Tibial nerve (tissue), 4 donors: ENCODE measurements around the gene OBSCN. TPM values are rescaled to one million over a fixed set of nuclear protein-coding genes. Genes with fewer than 3 reads are reported as not detected.

Experiments used
- DNase-seq, 2 donors: peaks; one replicate each; pipeline ENCODE4 v3.0.0-alpha.2; 2019; ENCODE audit warnings: low spot score in 2 of 2
- H3K27ac ChIP-seq, 4 donors: fragments of 200-600 bp; sonication (generic) in 3 of 4; one replicate each; pipeline ENCODE4 v1.5.1; 2017 to 2019; ENCODE audit warnings: mild to moderate bottlenecking in 1 of 4
- H3K27me3 ChIP-seq, 2 donors: fragments of 200-600 bp; sonication (generic) in 1 of 2; one replicate each; pipeline versions ENCODE4 v1.5.1 to v1.6.0; 2017 to 2019
- H3K36me3 ChIP-seq, 3 donors: fragments of 200-600 bp; sonication (generic); one replicate each; pipeline ENCODE4 v1.5.1; 2018 to 2019
- H3K4me1 ChIP-seq, 4 donors: fragments of 200-600 bp; sonication (generic) in 3 of 4; one replicate each; pipeline ENCODE4 v1.5.1; 2017 to 2019
- H3K4me3 ChIP-seq, 4 donors: fragments of 200-600 bp; sonication (generic) in 3 of 4; one replicate each; pipeline ENCODE4 v1.5.1; 2017 to 2019; ENCODE audit warnings: mild to moderate bottlenecking in 1 of 4, moderate library complexity in 1 of 4
- H3K9me3 ChIP-seq, 4 donors: fragments of 200-600 bp; sonication (generic) in 3 of 4; one replicate each; pipeline ENCODE4 v1.5.1; 2017 to 2019
- CTCF ChIP-seq, 5 experiments: fragments of 200-600 bp in 3 of 5; fragments of 450-650 bp in 2 of 5; sonication (generic) in 3 of 5; IDR thresholded peaks; one replicate each; pipeline ENCODE4 v1.5.1; 2016 to 2019; ENCODE audit warnings: antibody characterized with exemption in 5 of 5, mild to moderate bottlenecking in 3 of 5, moderate library complexity in 2 of 5
- EP300 ChIP-seq, 2 donors: sonication (generic); formaldehyde crosslinking; IDR thresholded peaks; one replicate each; pipeline ENCODE4 v1.6.1; 2017; ENCODE audit warnings: antibody characterized with exemption in 2 of 2, mild to moderate bottlenecking in 1 of 2
- POLR2A ChIP-seq, 2 donors: fragments of 450-650 bp; IDR thresholded peaks; one replicate each; pipeline ENCODE4 v1.6.1; 2017; ENCODE audit warnings: antibody characterized with exemption in 2 of 2, mild to moderate bottlenecking in 2 of 2, moderate library complexity in 2 of 2
- WGBS, 2 donors: methylation state at CpG; one replicate each; pipeline ENCODE4 v1.1.5; 2018; 5-methylcytosine and 5-hydroxymethylcytosine counted together
- total RNA-seq, 4 donors: library from RNA; depleted of rRNA; stranded (reverse); fragments of >200 nt; gene quantifications; one replicate each; pipeline ENCODE4 v1.1.0, GENCODE V29; 2016

Gene OBSCN
- total RNA-seq, 4 donors from 2014 or later = 8.5 to 22.6 (median 19.0) TPM

GRCh38 chr1:228283476-228284147 is 75.8 kb downstream of the OBSCN start:
- no peaks in the 10 kb centered on the region for H3K27me3 ChIP-seq
- DNase-seq = no peak
- H3K4me1 ChIP-seq = no peaks in the 10 kb centered on the region
- TF ChIP-seq CTCF (IDR thresholded peaks at IDR 0.05) (no peak), EP300 (IDR thresholded peaks at IDR 0.05) (no peak), POLR2A (IDR thresholded peaks at IDR 0.05) (no peak)
- no peak overlapping the region for H3K27ac ChIP-seq
- H3K36me3 ChIP-seq = peaks cover 0 to 60% (median 0%) of the 10 kb centered on the region in 3 donors
- no peak overlapping the region for H3K4me3 ChIP-seq
- 79 to 82% methylated on average over 16 to 20 of the region's 20 CpGs for WGBS, 2 donors
- no peaks in the 10 kb centered on the region for H3K9me3 ChIP-seq

GRCh38 chr1:228284148-228284495 is 76.3 kb downstream of the OBSCN start:
- TF ChIP-seq EP300 (IDR thresholded peaks at IDR 0.05) = no peak
- no peak for TF ChIP-seq CTCF (IDR thresholded peaks at IDR 0.05)
- Histone ChIP-seq H3K27ac (no peak overlapping the region), H3K9me3 (no peaks in the 10 kb centered on the region), H3K27me3 (no peaks in the 10 kb centered on the region), H3K36me3 (peaks cover 0 to 56% (median 0%) of the 10 kb centered on the region in 3 donors), H3K4me1 (no peaks in the 10 kb centered on the region), H3K4me3 (no peak overlapping the region)
- no peak for DNase-seq
- 53 to 76% methylated on average over 3 of the region's 3 CpGs for WGBS, 2 donors

- H3K4me3 ChIP-seq = no peak overlapping the region
- DNase-seq = no peak
- H3K9me3 ChIP-seq = no peaks in the 10 kb centered on the region
- H3K27ac ChIP-seq = no peak overlapping the region
- no peaks in the 10 kb centered on the region for H3K27me3 ChIP-seq
- no peak for TF ChIP-seq CTCF (IDR thresholded peaks at IDR 0.05)
- TF ChIP-seq POLR2A (IDR thresholded peaks at IDR 0.05) = no peak
- no peak for TF ChIP-seq EP300 (IDR thresholded peaks at IDR 0.05)
- no peaks in the 10 kb centered on the region for H3K4me1 ChIP-seq
- 53 to 62% methylated on average over 4 to 6 of the region's 6 CpGs for WGBS, 2 donors
- peaks cover 0 to 52% (median 0%) of the 10 kb centered on the region in 3 donors for H3K36me3 ChIP-seq
These were observed 76.7 kb downstream of the OBSCN start for GRCh38 chr1:228284521-228284920.

- no peak overlapping the region for H3K27ac ChIP-seq
- no peaks in the 10 kb centered on the region for H3K27me3 ChIP-seq
- H3K36me3 ChIP-seq = peaks cover 0 to 39% (median 0%) of the 10 kb centered on the region in 3 donors
- 74 to 82% methylated on average over 10 to 18 of the region's 26 CpGs for WGBS, 2 donors
- H3K4me1 ChIP-seq = no peaks in the 10 kb centered on the region
- H3K9me3 ChIP-seq = no peaks in the 10 kb centered on the region
- H3K4me3 ChIP-seq = no peak overlapping the region
- no peak for DNase-seq
- no peak for TF ChIP-seq EP300 (IDR thresholded peaks at IDR 0.05)
- TF ChIP-seq POLR2A (IDR thresholded peaks at IDR 0.05) = no peak
These were observed 78.0 kb downstream of the OBSCN start for GRCh38 chr1:228285661-228286504.

GRCh38 chr1:228286505-228287417 is 78.9 kb downstream of the OBSCN start:
- no peak for DNase-seq
- no peaks in the 10 kb centered on the region for H3K4me1 ChIP-seq
- WGBS, 2 donors = 92% methylated on average over 27 to 28 of the region's 28 CpGs
- H3K9me3 ChIP-seq = no peaks in the 10 kb centered on the region
- no peaks in the 10 kb centered on the region for H3K27me3 ChIP-seq
- no peak for TF ChIP-seq POLR2A (IDR thresholded peaks at IDR 0.05)
- no peak for TF ChIP-seq CTCF (IDR thresholded peaks at IDR 0.05)
- TF ChIP-seq EP300 (IDR thresholded peaks at IDR 0.05) = no peak
- H3K4me3 ChIP-seq = no peak overlapping the region
- no peak overlapping the region for H3K27ac ChIP-seq
- H3K36me3 ChIP-seq = peaks cover 0 to 35% (median 0%) of the 10 kb centered on the region in 3 donors
